Stimulated activated CD8-positive, alpha-beta memory T cell treated with anti-CD3 and anti-CD28 coated beads, Interleukin-4, amount 100 ng/mL, for 24 hours (primary cell): ENCODE data around the gene ZNF485.
"Not testable (repeated sequence)": the region's sequence is repeated elsewhere in the genome, so short reads cannot be mapped to it uniquely, and the experiment has no call there.

Source experiments
- DNase-seq: peaks from one replicate; pipeline ENCODE4 v3.0.0-alpha.2; 2020; ENCODE audit warnings: low read depth

Gene ZNF485

DNA sequence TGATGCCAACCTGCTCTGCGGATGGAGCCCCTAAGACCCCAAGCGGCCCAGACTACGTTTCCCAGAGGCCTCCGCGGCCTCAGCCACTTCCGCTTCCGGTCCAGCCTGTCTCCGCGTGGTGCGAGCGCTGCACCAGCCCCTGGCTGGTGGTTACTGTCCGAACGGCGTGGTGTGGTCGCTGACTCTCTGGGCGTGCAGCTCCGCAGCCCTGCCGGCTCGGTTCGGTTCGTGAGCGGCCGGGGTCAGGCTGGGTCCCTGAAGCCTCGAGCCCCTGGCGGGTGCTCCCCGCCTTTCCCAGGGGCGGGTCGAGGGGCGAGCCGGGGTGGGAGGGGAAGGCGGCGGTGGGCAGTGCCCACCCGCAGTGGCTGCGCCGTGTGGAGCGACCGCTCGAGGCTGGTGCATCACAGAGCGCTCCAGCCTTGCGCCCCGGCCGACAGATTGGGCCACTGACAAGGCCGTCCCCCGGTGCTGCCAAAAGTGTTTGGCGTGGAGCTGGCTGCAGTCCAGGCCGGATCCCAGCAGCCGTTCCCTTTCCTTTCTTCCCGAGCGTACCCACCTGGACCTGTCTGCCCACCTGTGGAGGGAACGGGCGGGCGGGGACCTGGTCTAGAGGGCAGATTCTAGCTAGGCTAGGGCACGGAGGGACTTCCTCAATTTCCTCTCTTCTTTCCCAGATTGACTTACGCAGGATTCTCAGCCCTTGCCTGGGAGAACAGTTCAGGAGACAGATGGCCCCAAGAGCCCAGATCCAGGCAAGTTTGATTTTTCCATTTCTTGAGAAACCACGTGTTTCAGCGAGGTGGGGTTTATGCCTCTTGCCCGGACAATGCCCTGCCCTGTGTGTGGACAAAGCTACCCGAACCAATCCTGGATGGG, at the start of gene ZNF485:
Gene ZNF485, plus strand, starts transcription at position 116 of the 876 bp plus-strand sequence. Its CDS starts 613 bp downstream, at position 729.
- DNase-seq, result peak; percentile 64

DNA sequence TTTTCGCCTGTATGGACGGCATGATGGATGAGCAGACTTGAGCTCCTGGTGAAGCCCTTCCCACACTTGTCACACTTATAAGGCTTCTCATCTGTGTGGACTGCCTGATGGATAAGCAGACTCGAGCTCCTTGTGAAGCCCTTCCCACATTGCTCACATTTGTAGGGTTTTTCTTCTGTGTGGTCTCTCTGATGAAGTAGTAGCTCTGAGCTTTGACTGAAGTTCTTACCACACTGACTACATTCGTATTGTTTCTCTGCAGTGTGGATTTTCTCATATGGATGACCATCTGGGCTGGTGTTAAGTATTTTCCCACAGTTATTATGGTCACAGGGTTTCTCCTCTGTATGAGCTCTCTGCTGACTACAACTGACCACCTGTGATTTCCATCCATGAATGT, 49.0 kb upstream of the ZNF485 start:
- DNase-seq, result no peak

DNA sequence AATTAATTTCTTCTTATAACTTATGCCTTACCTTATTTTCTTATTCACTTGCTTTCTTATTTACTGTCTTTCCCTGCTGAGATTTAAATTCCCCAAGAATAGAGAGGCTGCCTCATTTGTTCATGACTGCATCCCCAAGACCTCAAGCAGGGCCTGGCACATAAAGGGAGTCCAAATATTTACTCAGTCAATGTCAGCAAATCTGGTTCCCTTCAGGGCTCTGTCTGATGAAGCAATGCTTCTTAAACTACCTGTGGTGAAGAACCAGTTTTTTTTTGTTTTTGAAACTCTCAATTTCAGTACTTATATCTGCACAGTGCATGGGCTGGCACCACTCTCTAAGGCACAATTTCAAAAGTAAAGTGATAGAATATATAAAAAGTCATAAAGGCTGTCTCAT, 36.6 kb upstream of the ZNF485 start:
- no peak for DNase-seq

DNA sequence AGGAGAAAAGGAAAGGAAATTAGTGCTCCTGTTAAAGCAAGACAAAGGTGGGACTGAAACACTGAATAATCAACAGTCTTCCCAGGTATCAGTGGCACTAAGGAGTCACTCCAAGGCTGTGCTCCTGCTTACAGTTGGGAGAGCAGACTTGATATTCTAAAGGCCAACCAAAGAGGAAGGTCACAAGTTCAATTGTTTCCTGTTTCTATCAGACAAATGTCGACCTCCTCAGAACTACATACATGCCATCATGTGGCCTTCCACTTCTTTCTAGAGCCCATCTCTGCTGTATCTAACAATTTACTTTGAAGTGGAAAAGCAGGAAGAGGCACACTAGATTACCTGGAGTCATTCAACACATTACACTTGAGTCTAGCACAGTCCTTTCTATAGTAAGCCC, 35.3 kb upstream of the ZNF485 start:
- DNase-seq, result no peak

DNA sequence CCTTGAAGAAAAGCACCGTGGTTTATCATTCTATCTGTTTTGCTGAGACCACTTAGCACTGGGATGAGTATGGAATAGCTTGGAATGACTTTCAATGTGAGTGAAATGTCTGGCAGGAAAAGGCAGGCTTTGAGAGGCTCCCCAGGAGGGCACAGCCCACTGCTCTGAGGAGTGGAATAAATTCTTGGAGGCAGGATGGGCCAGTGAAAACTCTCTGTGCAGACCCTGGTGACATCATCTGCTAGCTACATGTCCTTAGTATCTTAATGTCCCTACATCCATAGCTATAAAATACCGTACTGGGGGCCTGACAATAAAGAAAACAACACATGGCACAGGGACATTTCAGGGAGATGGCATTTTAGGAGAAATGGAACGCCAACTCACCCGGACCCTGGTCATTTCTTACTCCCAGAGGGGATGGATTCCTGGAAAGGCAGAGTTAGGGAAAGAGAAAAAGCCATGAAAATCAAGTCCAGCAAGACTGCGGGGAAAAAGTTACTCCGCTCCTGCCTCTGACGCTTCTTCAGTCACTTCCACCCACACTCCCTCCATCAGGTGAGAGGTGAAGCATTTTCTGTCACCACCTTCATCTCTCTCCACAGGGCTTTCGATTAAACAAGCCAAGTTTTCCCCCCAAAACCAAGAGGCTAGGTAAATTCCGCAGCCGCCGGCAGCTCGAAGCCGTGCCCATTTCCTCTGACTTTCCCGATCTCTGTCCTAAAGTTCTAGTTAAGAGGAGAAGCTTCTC, 32.8 kb upstream of the ZNF485 start:
- no peak for DNase-seq

DNA sequence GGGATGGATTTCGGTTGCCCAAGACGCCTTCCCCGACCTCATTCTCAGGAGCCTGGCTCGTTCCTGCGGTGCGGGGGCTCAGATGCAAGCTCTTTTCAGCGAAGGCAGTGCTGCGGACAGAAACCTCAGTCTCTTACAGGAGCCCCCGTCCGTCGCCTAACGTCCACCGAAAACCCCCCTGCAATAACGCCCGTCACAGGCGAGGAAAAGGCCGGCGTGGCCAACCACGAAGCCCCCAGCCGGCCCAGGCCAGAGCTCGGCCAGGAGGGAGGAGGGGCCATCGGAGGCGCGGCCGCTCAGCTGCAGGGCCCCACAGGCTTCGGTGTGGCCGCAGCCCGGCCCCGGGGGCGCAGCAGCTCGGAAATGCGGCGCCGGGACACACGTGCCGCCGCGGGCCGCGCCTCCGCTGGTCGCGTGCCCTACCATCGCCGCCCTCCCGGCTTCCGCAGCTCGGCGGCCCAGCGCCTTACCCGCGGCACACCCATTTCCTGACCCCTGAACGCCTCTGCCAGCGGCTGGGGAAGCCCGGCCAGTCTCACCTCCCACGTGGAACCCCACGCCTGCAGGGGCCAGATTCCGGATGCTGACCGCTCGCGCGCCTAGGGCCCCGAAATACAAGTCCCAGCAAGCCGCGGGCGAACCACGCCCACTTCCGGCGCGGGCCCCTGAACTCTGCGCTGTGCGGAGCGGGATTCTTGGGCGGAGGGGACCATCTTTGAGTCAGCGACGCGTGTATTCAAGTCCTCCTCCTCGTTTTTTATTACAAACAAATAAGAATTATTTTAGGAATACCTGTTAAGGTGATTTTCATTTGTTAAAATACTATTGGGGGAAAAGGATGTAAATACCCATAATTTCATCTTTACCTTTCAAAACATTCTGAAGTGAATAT, 32.0 kb upstream of the ZNF485 start, which contains the start of gene ZNF239:
Gene ZNF239, minus strand, starts transcription at position 616 of the 892 bp plus-strand sequence. CDS start 16,537 bp downstream, outside the sequence.
- peak; percentile 82 for DNase-seq

DNA sequence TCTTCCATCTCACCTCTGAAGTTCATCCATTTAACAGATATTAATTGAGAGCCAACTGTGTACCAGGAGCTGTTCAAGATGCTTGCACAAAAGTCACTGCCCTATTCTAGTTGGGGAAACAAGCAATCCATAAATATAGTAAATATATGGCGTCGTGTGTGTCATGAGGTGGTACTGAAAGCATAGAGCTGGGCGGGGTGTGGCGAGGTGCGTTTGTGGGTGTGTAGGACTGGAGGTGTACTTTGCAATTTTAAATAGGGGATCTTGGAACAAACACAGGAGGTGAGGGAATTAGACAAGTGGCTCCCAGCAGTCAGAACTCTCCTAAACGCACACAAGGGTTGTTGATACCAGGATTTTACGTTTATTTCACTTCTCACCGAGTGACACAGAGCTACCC, 31.3 kb upstream of the ZNF485 start:
- no peak for DNase-seq

DNA sequence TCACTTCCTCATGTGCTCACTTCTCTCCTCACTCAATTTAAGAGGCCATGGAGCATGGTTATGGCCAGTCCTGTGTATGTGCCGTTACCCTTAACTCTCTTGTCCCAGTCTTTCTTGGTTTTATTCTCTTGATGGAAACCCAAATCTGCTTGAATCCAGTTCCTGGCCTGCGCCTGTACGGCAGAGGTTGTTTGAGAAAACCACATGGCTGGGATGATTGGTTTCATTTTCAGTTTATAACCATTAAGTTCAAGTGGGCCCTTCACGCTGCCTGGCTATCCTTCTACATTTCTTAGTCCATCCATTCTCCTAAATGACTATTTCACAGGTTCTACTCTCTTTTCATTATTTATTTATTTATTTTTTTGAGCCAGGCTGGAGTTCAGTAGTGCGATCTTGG, 30.2 kb upstream of the ZNF485 start:
- DNase-seq, result no peak

DNA sequence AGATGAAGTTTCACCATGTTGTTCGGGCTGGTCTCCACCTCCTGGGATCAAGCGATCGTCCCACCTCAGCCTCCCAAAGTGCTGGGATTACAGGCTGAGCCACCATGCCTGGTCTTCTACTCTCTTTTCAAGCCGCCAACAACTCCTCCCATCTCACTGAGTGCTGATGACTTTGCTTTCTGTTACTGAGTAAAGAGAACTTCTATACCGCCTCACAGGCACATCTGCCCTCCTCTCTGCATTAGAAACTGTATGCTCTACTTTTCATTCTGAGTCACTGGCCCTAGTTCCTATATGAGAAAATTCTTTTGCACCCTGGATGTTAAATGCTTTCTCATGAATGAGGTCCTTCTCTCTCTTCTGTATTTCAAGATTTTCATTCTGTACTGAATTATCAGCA, 29.7 kb upstream of the ZNF485 start:
- DNase-seq, result no peak

DNA sequence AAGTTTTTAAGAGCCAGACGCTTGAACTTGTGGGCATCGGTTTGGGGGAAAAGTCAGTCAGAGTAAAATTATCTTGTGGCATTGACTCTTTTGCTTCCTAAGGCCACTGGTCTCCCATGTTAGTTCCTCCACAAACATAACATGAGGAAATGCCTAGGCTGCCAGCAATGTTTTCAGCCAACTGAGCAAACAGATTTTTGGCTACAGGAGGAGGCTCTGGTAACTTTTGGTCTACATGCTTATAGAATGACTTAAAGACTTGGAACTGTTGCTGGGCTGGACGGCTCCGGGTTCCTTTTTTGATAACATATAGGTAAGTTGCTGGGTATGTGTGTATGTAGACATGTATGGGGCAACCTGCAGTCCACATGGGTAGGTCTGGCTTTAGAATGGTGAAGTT, 22.2 kb upstream of the ZNF485 start:
- DNase-seq, result no peak

DNA sequence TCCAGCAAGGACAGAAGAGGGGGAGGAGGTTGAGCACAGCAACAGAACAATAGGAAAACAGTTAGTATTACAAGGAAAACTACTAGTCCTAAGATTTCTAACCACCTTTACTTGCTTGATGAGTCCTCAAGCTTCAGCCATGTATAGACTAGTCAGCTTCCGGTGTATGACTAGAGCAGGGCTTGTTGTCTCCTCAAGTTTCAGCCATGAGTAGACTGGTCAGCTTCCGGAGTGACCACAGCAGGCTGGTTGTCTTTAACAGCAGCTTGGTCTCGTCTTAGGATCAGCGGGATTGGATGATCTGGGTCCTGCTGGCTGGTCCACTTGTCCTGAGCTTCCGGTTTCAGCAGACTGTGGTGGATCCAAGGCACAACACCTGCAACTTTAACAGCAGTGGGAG, 21.2 kb upstream of the ZNF485 start:
- DNase-seq, result no peak

DNA sequence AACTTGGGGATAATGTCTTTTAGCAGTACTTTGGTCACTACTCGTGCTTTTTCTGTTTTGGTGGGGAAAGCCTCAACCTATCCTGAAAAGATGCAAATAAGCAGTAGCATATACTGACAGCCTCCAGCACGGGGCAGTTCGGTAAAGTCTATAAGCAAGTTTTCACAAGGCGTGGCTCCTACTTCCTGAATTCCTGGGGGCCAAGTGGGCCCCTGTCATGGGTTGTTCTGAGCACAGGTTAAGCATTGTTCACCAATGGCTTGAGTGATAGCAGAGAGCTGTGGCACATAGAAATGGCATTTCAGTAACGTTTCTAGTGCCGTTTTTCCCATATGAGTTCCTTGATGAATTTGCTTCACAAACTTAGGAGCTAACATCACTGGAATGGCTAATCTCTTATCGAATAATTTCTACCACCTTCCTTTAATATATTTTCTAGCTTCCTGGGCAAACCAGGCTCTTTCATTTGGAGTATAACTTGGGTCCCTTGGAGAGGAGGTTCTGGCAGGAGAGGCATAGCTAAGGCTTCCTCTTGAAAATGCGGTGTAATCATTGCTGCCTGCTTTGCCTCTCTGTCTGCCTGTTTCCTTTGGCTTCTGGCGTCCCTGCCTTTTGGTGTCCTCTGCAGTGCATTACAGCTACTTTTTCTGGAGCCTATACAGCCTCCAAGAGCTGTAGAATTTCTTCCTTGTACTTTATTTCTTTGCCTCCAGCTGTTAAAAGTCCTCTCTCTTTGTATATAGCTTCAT, 20.1 kb upstream of the ZNF485 start:
- DNase-seq, result no peak

DNA sequence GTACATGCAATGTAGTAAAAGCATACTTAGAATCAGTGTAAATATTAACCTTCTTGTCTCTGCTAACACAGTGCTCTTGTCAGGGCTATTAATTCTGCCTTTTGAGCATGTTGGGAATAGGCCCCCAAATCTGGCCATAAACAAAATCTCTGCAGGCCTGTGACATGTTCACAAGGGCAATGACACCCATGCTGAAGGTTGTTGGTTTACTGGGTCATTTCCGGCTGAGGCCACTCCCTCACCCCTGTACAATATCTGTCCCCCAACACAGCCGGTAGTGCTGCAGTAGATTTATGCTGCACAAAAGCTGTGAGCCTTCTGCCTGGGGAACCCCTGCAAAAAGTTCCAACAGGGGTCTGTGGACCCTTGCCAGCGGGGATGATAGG, 19.5 kb upstream of the ZNF485 start:
- DNase-seq, result not testable (repeated sequence)

DNA sequence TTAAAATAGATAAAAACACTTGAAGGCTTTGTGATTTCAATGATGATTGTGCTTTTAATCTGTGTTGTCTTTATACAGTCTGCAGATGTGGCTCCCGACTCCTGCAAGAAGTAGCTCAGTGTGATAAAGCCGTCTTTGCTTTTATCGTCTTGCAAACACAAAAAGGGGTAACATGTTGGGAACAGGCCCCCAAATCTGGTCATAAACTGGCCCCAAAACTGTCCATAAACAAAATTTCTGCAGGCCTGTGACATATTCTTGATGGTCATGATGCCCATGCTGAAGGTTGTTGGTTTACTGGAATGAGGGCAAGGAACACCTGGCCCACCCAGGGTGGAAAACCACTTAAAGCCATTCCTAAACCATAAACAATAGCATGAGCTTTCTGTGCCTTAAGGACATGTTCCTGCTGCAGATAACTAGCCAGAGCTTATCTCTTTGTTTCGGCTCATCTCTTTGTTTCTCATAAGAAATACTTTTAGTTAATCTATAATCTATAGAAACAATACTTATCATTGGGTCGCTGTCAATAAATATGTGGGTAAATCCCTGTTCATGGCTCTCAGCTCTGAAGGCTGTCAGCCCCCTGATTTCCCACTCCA, 14.8 kb upstream of the ZNF485 start:
- no peak for DNase-seq

DNA sequence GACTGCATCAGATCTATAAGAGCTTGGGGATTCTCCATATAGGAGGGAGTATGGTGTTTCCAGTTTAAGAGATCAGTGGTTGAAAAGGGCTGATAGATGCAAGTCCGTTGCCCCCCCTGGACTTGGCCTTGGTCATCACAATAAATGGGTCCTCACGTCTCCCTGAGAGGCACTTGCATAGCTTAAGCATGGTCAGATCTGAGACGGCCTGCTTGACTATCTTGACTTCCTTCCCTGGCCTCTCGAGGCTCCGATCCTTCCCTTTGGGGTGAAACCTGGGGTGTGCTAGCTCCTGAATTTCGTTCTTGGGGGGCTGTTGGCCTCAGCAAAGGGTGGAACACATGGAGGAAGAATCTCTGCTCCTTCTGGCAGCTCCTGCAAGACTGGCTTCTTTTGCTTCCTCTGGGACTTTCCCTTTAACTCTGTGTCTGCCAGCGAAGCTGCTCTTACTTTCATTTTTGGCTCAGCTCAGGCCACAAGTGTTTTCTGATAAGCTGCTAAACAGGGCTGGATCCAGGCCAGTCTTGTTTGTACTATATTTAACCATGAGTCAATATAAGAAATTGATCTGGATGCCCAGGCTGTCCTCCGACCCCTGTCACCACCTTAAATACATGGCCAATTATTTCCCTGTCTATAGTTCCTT, 11.2 kb upstream of the ZNF485 start:
- DNase-seq, result no peak

DNA sequence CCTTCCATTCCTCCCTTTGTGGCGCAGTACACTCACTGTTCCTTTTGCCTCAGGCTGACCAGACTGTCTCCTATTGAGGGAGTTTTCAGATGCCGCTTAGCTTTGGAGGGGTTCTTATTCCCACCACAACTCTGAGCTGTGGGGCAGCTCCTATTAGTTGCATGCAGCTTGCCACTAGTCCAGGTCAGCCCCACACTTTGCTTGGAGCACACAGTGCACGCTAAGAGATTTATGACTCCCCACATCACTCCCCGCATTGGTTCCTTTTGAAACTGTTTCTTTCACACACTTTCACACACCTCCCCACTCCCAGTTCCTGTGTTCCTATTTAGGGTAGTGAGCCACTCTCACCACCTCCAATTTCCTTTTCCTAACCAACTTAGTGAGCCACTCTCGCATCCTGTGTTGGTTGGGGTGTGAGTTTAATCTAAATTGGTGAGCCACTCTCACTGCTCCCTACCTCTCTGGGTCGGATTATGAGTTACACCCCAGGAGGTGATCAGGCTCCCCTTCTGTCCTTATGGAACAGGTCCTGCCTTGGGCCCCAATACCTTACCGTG, 10.4 kb upstream of the ZNF485 start:
- peak; percentile 4 for DNase-seq

DNA sequence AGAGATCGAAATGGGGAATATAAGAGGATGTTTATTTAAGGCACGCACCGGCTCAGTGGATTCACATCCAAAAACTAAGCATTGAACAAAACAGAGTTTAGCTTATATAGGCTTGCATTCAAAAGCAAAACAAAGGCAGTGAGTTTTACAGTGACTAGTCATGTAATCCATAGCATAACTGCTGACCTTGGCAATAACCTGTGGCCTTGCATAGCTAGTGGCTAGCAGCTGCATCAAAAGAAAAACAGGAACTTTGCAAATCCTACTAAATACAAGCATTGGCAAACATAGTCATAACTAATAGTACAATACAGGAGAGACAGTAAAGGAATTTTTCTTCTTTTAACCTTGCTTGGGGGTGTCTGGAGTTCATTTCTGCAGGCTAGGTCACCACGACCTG, 9.7 kb upstream of the ZNF485 start:
- DNase-seq, result no peak

DNA sequence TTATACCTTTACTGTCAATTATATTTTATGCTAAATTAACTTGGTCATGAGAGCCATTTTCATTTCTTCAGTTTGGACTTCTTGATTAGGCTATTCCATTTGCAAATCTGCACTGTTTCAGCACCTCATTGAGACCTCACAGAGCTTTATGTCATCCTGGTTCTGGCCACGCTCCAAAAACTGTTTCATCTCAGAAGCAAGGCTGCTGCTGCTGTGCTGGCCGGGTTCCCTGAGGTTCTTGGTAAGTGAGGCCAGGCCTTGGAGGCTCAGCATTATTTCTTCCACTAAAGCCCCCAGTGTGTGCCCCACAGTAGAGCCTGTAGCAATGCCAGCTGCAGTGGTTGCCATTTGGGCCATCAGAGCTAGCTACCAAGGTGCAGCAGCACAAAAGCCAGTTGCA, 7.8 kb upstream of the ZNF485 start:
- DNase-seq, result no peak

DNA sequence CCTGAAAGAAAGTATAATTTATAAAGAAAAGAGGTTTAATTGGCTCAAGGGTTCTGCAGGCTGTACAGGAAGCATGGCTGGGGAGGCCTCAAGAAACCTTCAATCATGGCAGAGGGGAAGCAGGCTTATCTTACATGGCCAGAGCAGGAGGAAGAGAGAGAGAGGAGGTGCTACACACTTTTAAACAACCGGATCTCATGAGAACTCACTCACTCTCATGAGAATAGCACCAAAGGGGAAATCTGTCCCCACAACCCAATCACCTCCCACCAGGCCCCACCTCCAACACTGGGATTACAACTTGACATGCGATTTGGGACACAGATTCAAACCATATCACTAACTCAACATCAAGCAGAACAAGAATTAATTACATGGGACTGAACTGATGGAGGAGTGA, 6.9 kb upstream of the ZNF485 start:
- DNase-seq, result no peak

DNA sequence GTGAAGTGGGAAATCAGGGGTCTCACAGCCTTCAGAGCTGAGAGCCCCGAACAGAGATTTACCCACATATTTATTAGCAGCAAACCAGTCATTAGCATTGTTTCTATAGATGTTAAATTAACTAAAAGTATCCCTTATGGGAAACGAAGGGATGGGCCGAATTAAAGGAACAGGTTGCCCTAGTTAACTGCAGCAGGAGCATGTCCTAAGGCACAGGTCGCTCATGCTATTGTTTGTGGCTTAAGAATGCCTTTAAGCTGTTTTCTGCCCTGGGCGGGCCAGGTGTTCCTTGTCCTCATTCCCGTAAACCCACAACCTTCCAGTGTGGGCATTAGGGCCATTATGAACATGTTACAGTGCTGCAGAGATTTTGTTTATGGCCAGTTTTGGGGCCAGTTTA, 4.7 kb upstream of the ZNF485 start:
- not testable (repeated sequence) for DNase-seq
